ENCODE data around the gene TAF11L4. TPM values are rescaled to one million over a fixed set of nuclear protein-coding genes. Genes with fewer than 3 reads are reported as not detected.

Gene TAF11L4
- total RNA-seq, 1 experiment from 2014 or later: not detected

Other genes with a start within 250 kb of the TAF11L4 start
- not detected in 2 replicates for gene TAF11L2, start 23.6 kb upstream of the TAF11L4 start, total RNA-seq (2014; rRNA removed; shearing (Covaris generic))
- not detected in 2 replicates for gene TAF11L3, start 3.4 kb upstream of the TAF11L4 start, total RNA-seq (2014; rRNA removed; shearing (Covaris generic))
- not detected in 2 replicates for gene TAF11L5, start 3.4 kb downstream of the TAF11L4 start, total RNA-seq (2014; rRNA removed; shearing (Covaris generic))
- not detected in 2 replicates for gene TAF11L6, start 6.9 kb downstream of the TAF11L4 start, total RNA-seq (2014; rRNA removed; shearing (Covaris generic))
- not detected in 2 replicates for gene TAF11L7, start 64.0 kb downstream of the TAF11L4 start, total RNA-seq (2014; rRNA removed; shearing (Covaris generic))
- gene TAF11L8, start 69.2 kb downstream of the TAF11L4 start, total RNA-seq (2014; rRNA removed; shearing (Covaris generic)): not detected in 2 replicates
- not detected in 2 replicates for gene TAF11L9, start 72.6 kb downstream of the TAF11L4 start, total RNA-seq (2014; rRNA removed; shearing (Covaris generic))
- not detected in 2 replicates for gene TAF11L10, start 76.0 kb downstream of the TAF11L4 start, total RNA-seq (2014; rRNA removed; shearing (Covaris generic))
- not detected in 2 replicates for gene TAF11L11, start 82.4 kb downstream of the TAF11L4 start, total RNA-seq (2014; rRNA removed; shearing (Covaris generic))
- gene TAF11L12, start 88.6 kb downstream of the TAF11L4 start, total RNA-seq (2014; rRNA removed; shearing (Covaris generic)): not detected in 2 replicates
- gene TAF11L13, start 110.3 kb downstream of the TAF11L4 start, total RNA-seq (2014; rRNA removed; shearing (Covaris generic)): not detected in 2 replicates
- gene TAF11L14, start 112.7 kb downstream of the TAF11L4 start, total RNA-seq (2014; rRNA removed; shearing (Covaris generic)): not detected in 2 replicates

Data from M059J (cell line).